GM19035 (cell line): Measurements from ENCODE around the gene PPP1R9A.

ENCODE experiments used
- ATAC-seq: cut with Tn5 transposase; IDR thresholded peaks from one replicate; pipeline ENCODE4 v1.9.1; 2021; ENCODE audit not compliant: unreplicated experiment

The PPP1R9A gene

DNA sequence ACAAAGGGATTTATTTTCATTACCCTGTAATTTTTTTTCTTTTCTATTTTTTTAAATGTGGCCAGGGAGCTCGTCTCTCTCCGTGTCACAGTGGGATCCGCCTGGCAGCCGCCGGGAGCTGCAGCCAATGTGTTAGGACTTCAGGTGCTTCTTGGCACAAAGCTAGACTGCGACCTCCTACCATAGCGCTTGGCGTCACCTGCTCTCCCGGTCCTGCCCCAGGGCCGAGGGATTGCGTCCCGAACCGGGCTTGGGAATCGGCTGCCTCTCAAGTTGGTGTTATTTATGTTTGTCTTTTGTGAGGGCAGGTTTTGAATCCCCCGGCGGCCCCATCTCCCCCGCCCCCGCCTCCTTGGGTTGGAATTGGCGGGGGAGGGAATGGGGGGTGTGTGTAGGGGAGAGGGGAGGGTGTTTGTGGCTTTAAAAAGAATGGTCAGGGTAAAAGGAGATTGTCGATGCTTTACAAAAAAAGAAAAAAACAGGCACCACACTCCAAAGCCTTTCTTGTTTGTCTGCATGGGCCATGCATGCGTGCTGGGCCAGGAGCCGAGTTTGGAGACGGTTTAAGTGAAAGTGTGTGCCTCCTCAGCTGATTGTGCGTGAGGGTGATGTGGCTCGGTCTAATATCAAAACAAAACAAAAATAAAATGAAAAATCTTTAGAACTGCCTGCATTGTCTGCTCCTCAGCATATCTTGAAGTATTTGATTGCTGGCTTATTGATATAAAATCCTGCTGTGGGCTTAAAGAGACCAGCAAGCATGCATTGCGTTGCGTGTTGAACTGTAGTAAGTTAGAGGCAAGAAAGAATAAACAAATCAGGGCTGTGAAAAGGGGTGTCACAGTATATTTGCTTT, 1.2 kb downstream of the PPP1R9A start:
- ATAC-seq = no peak

DNA sequence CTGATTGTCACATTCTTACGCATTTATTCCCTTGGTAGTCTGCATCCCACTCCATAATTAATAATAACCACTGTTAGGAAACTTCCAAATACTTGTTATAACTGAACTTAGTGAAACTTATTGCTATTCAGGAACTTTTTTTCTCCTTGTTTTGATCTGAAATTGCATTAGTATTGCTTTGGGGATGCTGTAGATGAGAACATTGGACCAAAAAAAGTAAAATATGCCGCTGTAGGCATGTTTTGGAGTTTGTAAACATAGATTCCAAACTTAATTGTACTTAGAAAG, 1.7 kb downstream of the PPP1R9A start:
- no peak for ATAC-seq

DNA sequence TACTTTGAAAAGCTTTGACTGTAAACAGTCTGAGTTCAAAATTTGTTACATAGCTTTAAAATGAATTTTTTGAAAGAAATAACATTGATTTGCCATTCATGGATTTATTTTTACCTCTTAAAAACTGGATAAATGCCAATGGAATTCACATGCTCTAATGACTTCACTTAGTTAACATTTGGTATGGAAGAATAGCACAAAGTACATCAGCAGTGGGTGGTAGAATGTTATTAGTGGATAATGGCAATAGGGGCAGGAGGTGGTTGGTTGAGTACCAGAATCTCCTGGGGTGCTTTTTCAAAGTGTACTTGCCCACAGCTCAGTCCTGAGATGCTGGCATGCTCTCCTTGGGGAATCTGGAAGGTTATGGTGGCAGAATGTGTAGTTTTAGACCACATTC, 4.7 kb downstream of the PPP1R9A start:
- ATAC-seq = no peak

DNA sequence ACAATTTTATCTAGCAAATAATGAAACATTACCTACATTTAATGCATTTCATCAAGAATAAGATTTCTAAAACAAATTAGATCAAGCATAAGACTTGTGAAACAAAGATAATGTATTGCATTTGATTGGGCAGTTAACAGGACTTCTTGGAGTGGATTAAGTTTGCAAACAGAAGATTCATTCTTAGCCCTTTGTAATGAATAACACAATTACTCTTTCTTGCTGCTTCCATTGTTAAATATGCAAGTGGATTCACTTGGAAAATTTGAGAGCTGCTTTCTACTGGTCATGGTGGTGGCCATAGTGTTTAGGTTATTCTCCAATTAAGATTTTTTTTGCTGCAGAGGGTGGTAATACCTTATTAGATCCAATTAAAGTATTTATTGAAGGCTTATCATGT, 6.0 kb downstream of the PPP1R9A start:
- no peak for ATAC-seq

DNA sequence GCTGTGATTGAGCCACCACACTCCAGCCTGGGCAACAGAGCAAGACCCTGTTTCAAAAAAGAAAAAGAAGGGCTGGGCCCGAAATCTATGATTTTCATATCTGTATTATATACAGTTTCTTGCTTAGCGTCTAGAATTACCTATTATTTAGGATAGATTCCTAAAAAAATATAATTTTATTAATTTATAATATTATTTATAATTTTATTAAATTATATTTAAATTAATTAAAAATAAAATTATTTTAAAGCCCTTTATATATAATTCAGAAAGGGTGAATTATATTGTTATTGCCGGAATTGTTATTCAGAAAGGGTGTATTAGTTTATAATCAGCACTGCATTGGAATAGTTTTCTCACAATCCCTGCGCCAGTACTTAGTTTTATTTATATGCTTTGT, 14.5 kb downstream of the PPP1R9A start:
- ATAC-seq = no peak

DNA sequence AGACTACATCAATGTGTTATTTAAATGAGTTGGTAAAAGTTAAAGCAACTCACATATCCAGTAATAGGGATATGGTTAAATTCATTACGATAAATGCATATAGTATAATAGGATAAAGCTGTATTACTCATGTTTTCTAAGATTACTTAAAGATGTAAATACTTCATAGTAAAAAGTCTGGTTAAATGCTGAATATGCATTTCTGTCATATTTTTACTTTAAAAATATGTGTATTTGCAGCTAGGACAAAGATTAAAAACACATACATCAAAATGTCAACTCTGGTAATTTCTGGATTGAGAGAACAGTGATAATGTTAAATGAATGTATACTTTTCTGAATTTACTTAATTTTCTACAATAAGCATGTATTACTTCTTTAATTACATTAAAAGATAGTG, 15.1 kb downstream of the PPP1R9A start:
- no peak for ATAC-seq

DNA sequence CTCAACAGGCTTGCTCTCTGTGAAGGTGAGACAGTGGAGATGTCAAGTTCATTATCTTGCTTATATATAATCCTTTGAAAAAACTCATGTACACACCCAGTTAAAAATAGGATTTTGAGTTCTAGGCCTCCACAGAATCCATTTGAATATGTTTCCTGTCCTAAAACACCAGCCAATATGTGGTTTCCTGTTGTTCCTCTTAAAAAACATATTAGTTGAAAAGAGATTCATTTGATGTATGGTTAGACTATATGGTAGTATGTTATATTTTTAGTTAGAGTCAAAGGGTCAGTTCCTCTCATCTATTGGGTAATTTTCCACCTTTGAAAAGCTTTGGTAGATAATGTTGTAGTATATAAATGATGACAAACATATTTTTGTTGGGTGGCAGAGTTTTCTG, 16.0 kb downstream of the PPP1R9A start:
- no peak for ATAC-seq

DNA sequence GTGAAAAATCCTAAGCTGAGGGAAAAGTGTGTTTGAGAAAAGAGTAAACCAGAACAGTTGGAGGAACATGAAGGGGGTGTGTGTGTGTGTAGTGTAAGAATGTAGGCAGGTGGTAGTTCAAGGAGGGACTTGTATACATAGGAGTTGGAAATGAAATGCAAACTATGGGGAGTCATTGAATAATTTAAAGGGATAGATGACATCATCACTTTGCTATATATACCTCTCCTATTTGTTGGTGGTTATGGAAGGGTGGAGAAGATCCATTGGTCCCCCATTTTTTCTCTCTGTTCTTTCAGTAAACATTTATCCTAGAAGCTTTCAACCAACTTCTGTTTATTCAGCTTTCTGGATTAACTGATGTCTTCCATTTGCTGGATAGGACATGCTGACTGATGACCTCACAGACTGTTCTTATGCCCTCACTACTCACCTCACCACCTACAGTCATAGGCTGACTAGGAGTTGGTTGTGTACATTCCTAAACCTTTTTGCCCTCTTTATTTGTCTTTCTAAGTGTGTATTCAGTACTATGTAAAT, 20.8 kb downstream of the PPP1R9A start:
- ATAC-seq = no peak

DNA sequence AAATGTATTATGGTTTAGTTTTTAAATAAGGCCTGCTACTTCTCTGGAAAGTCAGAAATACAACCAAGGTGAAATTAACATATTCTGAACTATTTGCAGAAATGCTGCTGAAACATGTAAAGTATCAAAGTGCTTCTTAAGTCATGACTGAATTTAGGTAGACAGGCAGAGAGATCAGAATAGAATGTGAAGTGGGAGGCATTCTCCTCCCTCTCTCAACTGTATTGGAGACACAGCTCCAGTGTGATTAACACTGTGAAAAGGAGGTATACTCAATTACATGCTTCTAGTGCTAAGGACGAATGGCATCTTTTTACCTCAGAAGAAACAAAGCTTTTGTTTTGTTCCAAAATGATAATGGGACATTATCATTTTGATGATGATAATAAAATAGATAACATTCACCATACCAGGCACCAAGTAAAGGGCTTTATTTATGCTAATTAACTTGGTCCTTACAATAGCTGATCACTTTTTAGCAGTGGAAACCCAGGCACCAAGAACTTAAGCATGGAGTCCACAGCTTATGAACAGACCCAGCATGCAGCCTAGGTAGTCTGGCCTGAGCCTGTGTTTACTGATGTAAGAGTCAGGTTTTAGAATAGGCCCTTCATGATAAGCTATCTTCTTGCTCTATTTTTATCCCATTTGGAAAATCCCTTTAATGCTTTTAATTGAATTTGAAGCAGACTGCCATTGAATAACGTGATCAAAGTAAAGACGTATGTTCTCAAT, 26.0 kb downstream of the PPP1R9A start:
- ATAC-seq = no peak

DNA sequence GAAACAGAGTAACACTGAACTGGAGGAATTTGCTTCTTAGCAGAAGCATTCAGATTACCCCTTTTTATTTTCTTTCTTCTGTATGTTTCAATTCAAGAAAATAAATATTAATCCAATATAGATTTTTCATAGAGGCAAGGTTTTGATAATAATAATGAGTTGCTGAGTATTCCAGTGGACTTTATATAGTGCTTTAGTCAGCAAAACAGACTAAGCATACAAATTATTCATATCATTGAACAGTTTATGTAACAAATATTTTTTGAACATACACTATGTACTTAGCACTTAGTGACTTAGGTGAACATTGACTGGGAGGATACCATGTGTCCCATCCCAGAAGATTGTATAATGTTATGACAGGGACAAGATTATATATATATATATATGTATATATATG, 32.0 kb downstream of the PPP1R9A start:
- ATAC-seq = no peak

DNA sequence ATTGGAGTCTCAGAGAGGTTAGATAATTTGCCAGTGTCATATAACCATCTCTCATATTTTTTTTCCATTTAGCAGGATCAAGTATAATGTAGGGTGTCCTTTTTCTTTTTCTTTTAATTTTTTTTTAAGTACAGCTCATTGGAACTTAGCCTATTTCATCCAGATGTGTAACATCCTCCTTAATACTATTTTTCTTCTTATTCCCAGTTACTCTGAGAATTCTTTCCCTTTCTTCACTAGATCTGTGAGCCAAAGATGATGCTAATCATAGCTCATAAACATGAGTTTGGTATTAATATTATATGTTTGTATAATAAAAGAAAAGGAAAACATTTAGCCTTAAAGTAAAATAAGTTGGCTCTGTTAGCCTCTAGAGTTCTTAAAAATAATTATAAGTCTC, 32.8 kb downstream of the PPP1R9A start:
- no peak for ATAC-seq

DNA sequence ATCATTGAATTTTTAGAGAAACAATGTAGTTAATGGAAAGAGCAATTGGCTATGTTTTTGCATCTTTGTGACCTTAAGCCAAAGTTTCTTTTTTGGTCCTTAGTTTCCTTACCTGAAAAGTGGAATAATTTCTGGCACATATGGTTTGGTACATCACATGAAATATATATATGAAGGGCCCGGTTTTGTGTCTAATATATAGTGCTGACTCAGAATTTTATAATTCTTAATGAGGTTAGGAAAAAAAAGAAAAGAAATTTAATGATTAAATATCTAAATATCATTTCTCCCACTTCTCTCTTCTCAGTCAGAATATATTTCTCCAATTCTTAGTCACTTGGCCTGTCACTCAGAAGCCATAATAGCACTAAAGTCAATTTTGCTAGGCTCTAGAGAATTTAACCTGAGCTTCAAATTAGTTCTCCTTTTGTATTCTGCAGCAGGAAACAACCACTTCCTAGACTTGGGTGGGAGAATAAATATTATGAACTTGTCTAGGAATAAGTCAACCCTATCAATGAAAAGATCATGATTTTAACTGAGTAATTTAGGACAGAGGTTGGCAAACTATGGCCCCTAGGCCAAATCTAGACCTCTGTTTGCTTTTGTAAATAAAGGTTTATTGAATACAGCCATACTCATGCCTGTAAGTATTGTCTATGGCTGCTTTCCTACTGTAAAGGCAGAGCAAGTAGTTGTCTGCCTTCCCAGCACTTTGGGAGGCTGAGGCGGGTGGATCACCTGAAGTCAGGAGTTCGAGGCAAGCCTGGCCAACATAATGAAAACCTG, 34.6 kb downstream of the PPP1R9A start:
- ATAC-seq = no peak

DNA sequence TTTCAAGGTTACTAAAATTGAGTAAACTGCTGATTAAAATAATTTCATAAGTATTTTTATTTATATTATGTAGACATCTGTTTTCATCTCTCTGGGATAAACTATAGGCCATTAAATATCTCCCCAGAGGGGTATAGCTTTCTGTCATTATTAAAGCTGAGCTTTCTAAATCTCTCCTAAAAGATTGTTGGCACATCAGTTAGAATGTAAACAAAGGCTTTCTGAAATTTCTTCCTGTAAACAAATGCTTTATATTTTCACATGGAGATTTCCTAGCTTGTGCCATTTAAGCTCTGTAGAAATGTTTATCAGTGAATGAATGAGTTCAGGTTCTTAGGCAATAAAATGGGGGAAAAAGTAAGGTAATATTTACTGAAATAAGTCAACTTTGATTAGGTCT, 35.7 kb downstream of the PPP1R9A start:
- no peak for ATAC-seq

DNA sequence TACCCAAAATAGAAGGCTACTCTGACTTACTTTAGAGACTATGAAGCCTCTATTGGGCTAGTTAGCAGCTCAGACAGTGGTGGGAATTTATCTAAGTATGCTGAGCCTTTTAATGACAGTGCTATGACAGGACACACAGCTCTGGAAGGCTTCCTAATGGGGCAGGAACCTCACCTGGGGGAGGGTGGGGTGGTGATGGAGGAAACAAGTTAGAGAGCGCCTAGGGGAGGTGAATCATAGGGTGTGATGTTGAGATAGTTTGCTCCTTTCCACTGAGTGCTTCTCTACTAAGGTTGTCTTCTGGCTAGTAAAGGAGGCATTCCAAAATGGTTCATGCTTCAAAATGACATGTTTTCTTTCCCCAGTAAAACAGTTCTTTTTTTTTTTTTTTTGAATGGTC, 42.1 kb downstream of the PPP1R9A start:
- no peak for ATAC-seq

DNA sequence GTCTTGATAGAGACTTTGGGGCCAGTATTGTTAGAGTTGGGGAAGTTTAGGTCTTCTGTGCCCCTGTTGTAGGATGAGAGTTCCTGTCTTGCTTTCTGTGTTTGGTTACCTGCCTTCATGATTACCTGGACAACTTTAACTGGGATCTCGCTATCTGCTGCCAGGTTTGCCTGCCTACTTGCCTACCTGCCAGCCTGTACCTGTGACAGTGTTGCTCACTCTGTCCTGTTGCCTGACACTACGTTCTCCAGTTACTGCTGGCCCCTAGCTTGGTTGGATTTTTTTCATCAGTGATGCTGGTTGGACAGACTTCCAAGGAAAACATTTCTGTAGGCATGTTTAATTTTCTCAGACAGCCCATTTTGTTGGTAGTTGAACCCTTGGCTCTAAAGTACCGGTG, 48.4 kb downstream of the PPP1R9A start:
- no peak for ATAC-seq

DNA sequence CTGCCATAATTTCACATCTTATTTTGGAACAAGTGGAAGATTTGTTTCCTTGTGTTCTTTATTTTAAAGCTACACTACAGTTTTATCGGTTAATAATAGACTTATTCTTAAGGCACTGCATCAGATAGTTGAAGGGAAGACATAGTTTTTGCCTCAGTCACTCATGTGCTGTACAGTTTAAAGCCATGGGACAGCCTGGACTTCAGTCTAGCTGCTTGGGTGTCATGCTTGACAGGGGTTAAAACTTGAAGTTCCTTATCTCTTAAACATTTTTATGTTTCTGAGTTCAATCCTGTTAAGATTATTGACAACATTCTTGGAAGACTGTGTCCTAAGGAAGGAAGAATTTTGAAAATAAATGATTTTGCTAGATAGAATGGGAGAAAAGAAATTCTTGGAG, 49.7 kb downstream of the PPP1R9A start:
- ATAC-seq = no peak

DNA sequence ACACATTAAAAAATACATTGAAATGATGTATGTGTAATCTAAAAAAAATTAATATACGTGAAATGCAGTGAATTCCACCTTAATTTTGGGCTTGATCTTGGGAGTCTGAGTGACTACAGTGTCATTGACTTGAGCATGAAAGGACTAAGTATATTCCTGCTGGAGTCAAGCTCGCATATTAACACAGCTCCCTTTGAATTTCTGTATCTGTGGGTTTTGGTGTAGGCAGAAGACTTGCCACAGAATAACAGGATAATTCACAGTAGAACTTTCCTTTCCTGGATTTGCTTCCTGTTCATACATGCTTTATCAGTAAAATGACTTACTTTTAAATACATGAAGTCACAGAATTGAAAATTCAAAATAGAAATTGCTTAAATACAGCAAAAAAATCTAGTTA, 55.3 kb downstream of the PPP1R9A start:
- no peak for ATAC-seq

DNA sequence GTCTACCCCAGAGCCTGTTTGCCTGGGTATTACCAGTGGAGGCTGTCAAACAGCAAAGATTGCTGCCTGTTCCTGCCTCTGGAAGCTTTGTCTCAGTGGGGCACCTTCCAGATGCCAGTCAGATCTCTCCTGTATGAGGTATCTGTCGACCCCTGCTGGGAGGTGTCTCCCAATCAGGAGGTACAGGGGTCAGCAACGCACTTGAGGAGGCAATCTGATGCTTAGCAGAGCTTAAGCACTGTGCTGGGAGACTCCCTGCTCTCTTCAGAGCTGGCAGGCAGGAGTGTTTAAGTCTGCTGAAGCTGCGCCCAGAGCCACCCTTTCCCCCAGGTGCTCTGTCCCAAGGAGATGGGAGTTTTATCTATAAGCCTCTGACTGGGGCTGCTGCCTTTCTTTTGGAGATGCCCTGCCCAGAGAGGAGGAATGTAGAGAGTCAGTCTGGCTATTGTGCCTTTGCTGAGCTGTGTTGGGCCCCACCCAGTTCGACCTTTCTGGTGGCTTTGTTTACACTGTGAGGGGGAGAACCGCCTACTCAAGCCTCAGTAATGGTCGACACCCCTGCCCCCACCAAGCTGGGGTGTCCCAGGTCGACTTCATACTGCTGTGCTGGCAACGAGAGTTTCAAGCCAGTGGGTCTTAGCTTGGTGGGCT, 62.2 kb downstream of the PPP1R9A start:
- ATAC-seq = no peak

DNA sequence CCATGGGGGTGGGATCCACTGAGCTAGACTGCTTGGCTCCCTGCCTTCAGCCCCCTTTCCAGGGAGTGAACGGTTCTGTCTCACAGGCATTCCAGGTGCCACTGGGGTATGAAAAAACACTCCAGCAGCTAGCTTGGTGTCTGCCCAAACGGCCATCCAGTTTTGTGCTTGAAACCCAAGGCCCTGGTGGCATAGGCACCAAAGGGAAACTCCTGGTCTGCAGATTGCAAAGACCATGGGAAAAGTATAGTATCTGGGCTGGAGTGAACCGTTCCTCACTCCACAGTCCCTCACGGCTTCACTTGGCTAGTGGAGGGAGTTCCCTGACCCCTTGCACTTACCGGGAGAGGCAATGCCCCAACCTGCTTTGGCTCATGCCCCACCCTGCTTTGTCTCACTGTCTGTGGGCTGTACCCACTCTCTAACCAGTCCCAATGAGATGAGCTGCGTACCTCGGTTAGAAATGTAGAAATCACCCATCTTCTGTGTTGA, 62.7 kb downstream of the PPP1R9A start:
- ATAC-seq = no peak

DNA sequence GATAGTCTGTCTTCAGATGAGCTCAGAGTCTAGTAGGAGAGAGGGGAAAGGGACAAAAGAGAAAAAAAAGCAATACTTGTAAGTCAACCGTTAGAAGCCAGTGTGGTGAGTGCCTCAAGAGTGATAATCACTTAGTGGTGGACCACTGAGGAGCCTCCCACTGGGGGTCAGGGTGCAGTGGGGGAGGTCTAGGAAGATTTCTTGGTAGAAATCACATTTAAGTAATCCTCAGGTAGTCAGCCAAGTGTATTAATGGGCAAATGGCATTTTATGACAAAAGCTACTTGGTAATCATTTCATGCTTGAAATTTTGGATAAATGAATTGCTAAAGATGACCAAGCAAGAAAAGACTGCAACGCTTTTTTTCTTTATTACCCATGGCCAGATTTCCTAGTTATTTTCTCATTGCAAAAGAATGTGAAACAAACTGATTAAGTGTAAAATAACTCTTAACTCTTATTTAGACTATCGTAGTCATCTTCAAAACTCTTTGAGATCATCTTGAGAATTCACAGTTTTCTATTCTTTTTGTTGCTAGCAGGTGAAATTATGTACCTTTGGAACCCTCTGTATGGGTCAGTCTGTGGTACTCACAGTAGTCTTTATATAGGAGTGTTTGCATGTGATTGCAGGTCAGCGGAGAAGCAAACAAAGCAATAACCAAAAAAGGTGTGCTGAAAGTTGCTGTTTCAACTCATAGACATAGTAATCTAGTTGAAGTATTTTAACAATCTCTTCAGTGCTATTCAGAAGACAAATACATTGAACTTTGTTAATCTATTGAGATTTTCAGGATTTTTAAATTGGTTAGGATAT, 63.9 kb downstream of the PPP1R9A start:
- ATAC-seq = no peak
